NCI-H2107 treated with DMSO at 0.1 percent for 48 hours (cell line): ENCODE results near the gene MOSMO.
"Not testable (repeated sequence)": the region's sequence is repeated elsewhere in the genome, so short reads cannot be mapped to it uniquely, and the experiment has no call there.

Experiments
- DNase-seq: peaks from one replicate; lab custom pipeline; 2025; ENCODE audit not compliant: unreplicated experiment; lab: John Stamatoyannopoulos, UW

Gene MOSMO

GRCh38 chr16:22002047-22002446 lies 5.9 kb upstream of the MOSMO start:
- DNase-seq: not testable (repeated sequence)

- DNase-seq: no peak
Measured at GRCh38 chr16:22003195-22003594, 4.7 kb upstream of the MOSMO start.

GRCh38 chr16:22004341-22004740 lies 3.6 kb upstream of the MOSMO start:
- no peak for DNase-seq

GRCh38 chr16:22005746-22006145 lies 2.2 kb upstream of the MOSMO start:
- no peak for DNase-seq

DNA sequence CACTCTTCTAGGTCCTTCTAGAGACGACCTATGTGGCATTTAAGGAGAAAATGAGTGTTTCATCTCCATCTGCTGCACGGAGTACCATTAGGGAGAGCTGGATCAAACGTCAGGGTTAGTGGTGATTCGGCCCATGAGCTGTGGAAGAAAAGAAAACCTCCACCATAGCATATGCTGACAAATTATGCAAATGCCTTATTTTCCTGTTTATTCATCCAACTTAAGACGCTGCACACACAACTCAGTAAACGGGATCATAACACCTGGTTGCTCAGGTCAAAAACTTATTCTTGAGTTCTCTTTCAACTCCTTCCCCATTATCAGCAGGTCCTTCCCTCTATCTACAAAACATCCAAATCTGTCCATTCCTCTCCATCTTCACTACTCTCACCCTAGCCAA lies 1.3 kb upstream of the MOSMO start:
- no peak for DNase-seq

DNA sequence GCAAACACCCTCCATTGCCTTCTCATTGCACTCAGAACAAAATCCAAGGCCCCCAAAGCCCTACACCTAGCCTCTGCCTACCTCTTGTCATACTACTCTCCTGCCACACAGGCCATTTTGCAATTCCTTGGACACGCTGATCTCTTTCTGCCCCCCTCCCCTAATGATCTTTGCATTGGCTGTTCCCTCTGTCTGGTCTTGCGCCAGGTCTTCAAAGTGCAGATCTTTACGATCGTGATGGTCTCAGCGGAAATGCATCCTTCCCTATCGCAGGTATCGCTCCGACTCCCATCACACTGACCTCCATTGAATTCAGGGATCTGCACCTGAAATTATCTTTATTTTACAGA lies 777 bp upstream of the MOSMO start:
- no peak for DNase-seq

DNA sequence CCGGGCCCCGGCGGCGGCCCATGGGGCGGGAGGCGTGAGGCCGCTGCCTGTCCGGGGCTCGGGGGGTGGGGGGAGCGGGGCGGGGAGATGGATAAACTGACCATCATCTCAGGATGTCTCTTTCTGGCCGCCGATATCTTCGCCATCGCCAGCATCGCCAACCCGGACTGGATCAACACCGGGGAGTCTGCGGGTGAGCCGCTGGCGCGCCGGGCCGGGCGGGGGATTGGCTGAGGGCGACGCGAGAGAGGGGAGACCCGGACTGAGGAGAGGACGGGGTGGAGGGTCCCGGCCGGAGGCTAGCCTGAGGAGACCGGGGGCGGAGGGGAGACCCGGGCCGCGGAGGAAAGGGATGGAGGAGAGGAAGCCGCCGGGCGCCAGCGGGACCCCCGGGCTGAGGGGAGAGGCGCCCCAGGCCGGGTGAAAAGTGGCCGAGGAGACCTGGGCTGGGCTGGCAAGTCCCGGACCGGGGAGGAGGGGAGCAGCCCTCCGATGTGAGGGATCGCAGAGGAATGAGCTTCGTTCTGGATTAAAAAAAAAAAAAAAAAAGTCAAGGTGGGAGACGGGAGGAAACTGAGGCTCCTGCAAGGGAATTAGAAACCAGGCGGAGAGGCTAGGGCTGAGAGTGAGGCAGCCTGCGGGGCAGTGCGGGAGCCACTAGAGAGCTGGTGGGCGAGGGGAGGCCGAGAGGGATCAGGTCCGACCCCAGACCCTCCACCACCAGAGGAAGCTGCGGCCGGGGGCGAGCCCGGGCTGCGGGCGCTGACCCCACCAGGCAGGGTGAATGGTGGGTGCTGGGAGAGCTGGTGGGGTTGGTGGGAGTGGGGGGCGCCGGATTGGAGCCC lies 526 bp downstream of the MOSMO start:
- DNase-seq: no peak

GRCh38 chr16:22010902-22011301 lies 3.0 kb downstream of the MOSMO start:
- DNase-seq: no peak

GRCh38 chr16:22012241-22012640 lies 4.3 kb downstream of the MOSMO start:
- no peak for DNase-seq

GRCh38 chr16:22013486-22013885 lies 5.6 kb downstream of the MOSMO start:
- no peak for DNase-seq

DNA sequence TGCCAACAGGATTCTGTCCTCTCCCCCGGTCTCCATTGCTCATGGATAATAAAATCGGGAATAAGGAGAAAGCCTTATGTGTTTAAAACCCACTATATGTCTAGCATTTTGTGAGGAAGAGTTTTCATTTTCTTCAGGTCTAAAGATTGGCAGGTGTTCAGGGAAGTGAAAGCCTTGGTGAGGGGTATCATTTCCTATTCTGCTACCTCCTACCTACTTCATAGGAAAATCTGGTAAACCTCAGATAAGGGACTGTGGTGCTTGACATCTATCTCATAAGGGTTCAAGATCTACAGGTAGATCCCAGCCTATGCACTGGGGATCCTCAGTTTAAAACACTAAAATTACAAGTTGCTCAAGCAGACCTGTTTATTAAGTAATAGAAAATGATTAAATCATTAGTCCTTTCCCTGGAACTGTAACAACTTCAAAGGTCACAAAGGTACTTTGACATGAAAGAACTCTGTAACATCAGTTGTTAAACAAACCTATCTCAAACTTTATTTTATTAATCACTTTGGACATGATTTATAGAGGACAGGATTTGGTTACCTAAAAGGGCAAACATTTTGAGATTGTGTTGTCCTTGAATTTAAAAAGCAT lies 6.5 kb downstream of the MOSMO start:
- no peak for DNase-seq

GRCh38 chr16:22016927-22017326 lies 9.0 kb downstream of the MOSMO start:
- no peak for DNase-seq

DNA sequence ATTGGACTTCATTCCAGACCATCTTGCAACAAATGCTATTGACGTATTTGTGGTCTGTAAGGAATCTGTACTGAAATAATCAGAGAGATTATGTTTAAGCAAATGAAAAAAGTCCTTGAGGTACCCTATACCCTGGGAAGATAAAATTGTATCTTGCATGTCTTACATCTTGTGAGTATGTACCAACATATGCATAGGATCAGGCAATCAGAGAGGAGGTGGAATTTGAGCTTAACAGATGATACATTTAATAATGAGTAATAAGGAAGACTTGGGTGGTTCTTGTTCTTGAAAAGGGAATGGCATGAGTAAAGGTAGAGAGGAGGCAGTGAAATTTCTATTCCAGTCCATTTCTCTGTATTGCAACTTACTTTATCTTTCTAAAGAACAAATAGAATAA lies 10.6 kb downstream of the MOSMO start:
- DNase-seq: no peak

GRCh38 chr16:22022151-22022550 lies 14.2 kb downstream of the MOSMO start:
- no peak for DNase-seq

DNA sequence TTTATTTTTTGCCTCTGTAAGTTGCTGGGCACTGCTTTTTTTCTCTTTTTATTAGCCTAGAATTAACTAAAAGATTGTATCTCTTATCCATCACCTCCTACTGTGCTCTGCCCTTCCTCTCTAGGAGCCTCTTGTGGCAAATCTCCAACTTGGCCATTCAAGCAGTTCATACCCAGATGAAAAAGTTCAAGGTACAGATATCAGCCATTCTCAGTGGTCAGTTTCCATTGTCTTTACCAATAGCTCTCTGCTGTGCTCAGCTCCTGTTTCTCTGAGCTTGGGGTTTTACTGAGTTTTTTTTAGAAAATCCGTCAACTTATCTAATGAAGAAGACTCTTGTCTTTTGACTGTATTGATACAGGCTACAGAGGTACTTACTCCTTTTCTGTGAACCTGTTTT lies 15.6 kb downstream of the MOSMO start:
- DNase-seq: no peak

- DNase-seq: not testable (repeated sequence)
Measured at GRCh38 chr16:22024785-22025184, 16.9 kb downstream of the MOSMO start.

- no peak for DNase-seq
Measured at GRCh38 chr16:22027633-22028032, 19.7 kb downstream of the MOSMO start.

DNA sequence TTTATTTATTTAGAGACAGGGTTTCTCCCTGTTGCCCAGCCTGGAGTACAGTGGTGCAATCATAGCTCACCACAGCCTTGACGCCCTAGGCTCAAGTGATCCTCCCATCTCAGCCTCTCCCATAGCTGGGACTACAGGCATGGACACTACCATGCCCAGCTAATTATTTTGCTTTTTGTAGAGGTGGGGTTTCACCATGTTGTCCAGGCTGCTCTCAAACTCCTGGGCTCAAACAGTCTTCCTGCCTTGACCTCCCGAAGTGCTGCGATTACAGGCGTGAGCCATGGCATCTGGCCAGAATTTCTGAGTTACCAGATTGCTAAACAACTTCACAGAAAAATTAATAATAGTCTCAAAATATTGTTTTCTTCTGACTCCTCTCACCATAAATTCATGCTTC lies 21.7 kb downstream of the MOSMO start:
- no peak for DNase-seq

GRCh38 chr16:22030087-22030812 lies 22.3 kb downstream of the MOSMO start:
- DNase-seq: no peak

DNA sequence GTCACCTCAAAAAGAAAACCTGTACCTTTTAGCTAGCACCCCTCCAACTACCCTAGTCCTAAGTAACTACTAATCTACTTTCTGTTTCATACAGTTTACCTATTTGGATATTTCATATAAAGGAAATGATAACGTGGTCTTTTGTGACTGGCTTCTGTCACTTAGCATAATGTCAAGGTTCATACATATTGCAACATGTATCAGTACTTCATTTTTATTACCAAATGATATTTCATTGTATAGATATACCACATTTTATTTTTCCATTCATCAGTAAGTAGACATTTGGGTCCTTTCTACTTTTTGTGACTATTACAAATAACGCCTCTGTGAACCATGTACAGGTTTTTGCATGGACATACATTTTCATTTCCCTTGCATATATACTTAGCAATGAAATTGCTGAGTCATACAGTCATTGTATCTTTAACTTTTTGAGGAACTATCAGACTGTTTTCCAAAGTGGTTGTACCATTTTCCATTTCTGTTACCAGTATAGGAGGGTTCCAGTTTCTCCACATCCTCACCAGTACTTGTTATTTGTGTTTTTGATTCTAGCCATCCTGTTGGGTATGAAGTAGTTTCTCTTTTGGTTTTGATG lies 23.7 kb downstream of the MOSMO start:
- no peak for DNase-seq

- DNase-seq: no peak
Measured at GRCh38 chr16:22034503-22034902, 26.6 kb downstream of the MOSMO start.

DNA sequence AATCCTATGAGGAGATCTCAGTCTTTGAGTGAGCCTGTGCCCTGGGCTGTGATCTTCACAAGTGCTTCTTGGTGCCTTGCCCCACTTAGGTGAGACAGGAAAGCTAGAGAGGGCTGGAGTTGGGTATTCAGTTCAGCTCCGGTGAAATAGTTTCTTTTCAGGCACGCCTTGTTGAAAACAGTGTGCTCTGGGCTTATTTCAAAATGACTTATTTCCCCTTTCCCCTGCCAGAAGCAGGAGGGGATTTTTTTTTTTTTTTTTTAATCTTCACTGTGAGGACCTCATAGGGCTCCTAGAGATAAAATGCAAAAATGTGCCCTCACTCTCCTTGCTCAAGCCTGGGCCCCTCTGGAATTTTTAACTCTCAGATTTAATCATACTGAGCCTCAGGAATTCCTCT lies 27.2 kb downstream of the MOSMO start:
- DNase-seq: no peak
